K562 (cell line): ENCODE measurements around the gene NCOA4. TPM values are rescaled to one million over a fixed set of nuclear protein-coding genes. Genes with fewer than 3 reads are reported as not detected.

Experiments used
- CHAMP1 ChIP-seq: fragments of 450-650 bp; IDR thresholded peaks from 2 replicates; pipeline ENCODE4 v1.6.1; 2016; ENCODE audit warnings: mild to moderate bottlenecking
- CREM ChIP-seq: IDR thresholded peaks from 2 replicates; pipeline ENCODE4 v1.6.1; 2014; ENCODE audit warnings: antibody characterized with exemption, low read depth
- CXXC5 ChIP-seq: fragments of 250-450 bp; sonication (Bioruptor Pico); IDR thresholded peaks from 2 replicates; pipeline ENCODE4 v1.8.0; 2022; ENCODE audit warnings: inconsistent platforms, mild to moderate bottlenecking, moderate library complexity
- GATA2 ChIP-seq: sonication (generic); formaldehyde crosslinking; IDR thresholded peaks from 2 replicates; pipeline ENCODE4 v1.4.0; 2020; ENCODE audit warnings: mild to moderate bottlenecking, missing genetic modification reagents
- GTF2E2 ChIP-seq: fragments of 200-800 bp; sonication (Bioruptor generic); IDR thresholded peaks from 2 replicates; pipeline ENCODE4 v1.6.1; 2016; ENCODE audit warnings: missing genetic modification characterization, missing compliant biosample characterization
- JUND ChIP-seq, 2 experiments: IDR thresholded peaks; 2 replicates in 1 of 2; 3 replicates in 1 of 2; pipeline ENCODE4 v1.6.1; 2011; ENCODE audit warnings: borderline replicate concordance in 2 of 2, low read depth in 2 of 2, low read length in 2 of 2, improper control_type of control experiment in 1 of 2, missing biosample characterization in 1 of 2, missing genetic modification characterization in 1 of 2, missing genetic modification reagents in 1 of 2
- KDM2B ChIP-seq: fragments of 250-450 bp; sonication (Bioruptor Pico); IDR thresholded peaks from 2 replicates; pipeline ENCODE4 v1.8.0; 2021; ENCODE audit warnings: mild to moderate bottlenecking, moderate library complexity
- MEIS2 ChIP-seq: fragments of 450-650 bp; IDR thresholded peaks from 2 replicates; pipeline ENCODE4 v1.6.1; 2014; ENCODE audit warnings: mild to moderate bottlenecking; ENCODE audit not compliant: partially characterized antibody
- NFATC3 ChIP-seq: fragments of 450-650 bp; IDR thresholded peaks from 2 replicates; pipeline ENCODE4 v1.6.1; 2017; ENCODE audit warnings: mild to moderate bottlenecking
- PHB2 ChIP-seq: fragments of 450-650 bp; IDR thresholded peaks from 2 replicates; pipeline ENCODE4 v1.6.1; 2017; ENCODE audit warnings: low read depth
- PRPF4 ChIP-seq: fragments of 200-400 bp; formaldehyde crosslinking; IDR thresholded peaks from one replicate; pipeline ENCODE4 v1.6.1; 2017; ENCODE audit warnings: low read length, low read depth, mild to moderate bottlenecking; ENCODE audit not compliant: insufficient read depth, poor library complexity, severe bottlenecking
- SMAD1 ChIP-seq: fragments of 150-350 bp; IDR thresholded peaks from 2 replicates; pipeline ENCODE4 v1.6.1; 2014; ENCODE audit warnings: low read length, low read depth; ENCODE audit not compliant: partially characterized antibody
- STAT5A ChIP-seq: IDR thresholded peaks from 2 replicates; pipeline ENCODE4 v1.6.1; 2012; ENCODE audit warnings: low read length, inconsistent platforms, borderline replicate concordance
- TAF7 ChIP-seq: fragments of 450-650 bp; IDR thresholded peaks from 2 replicates; pipeline ENCODE4 v1.6.1; 2016; ENCODE audit warnings: missing genetic modification characterization, missing compliant biosample characterization
- ZNF134 ChIP-seq: fragments of 250-450 bp; sonication (Bioruptor Pico); conservative IDR thresholded peaks from 2 replicates; pipeline ENCODE4 v1.4.0; 2020
- ZNF239 ChIP-seq: fragments of 250-450 bp; sonication (Bioruptor Pico); IDR thresholded peaks from 2 replicates; pipeline ENCODE4 v1.4.0; 2020; ENCODE audit warnings: mild to moderate bottlenecking
- ZNF398 ChIP-seq: fragments of 250-450 bp; sonication (Bioruptor Pico); IDR thresholded peaks from 2 replicates; pipeline ENCODE4 v1.8.0; 2021; ENCODE audit warnings: moderate library complexity, mild to moderate bottlenecking, inconsistent platforms
- ZNF57 ChIP-seq: fragments of 450-650 bp; formaldehyde crosslinking; IDR thresholded peaks from 2 replicates; pipeline ENCODE4 v1.4.0; 2020; ENCODE audit warnings: mild to moderate bottlenecking, moderate library complexity
- ZNF589 ChIP-seq: fragments of 200-800 bp; sonication (Bioruptor generic); IDR thresholded peaks from 2 replicates; pipeline ENCODE4 v1.6.1; 2016; ENCODE audit warnings: low read depth, missing genetic modification characterization, missing compliant biosample characterization
- ZNF766 ChIP-seq: fragments of 200-800 bp; sonication (Bioruptor generic); conservative IDR thresholded peaks from 2 replicates; pipeline ENCODE4 v1.6.1; 2016; ENCODE audit warnings: missing genetic modification characterization, missing compliant biosample characterization
- polyA plus RNA-seq, 8 experiments: library from polyadenylated mRNA; depleted of rRNA in 4 of 8; stranded (reverse) in 5 of 8; unstranded in 3 of 8; fragments of >200 nt; fragmentation: Nextera tagmentation in 2 of 8; fragmentation: Illumina TruSeq in 1 of 8; extraction: Ambion mirVana in 2 of 8; extraction: Trizol in 1 of 8; gene quantifications; 2 replicates each; pipeline versions ENCODE4 v1.2.1 to v1.2.3, GENCODE V29; 2011 to 2014; ENCODE audit warnings: inconsistent platforms in 1 of 8, missing spikeins in 1 of 8
- total RNA-seq, 7 experiments: library from RNA; depleted of rRNA in 6 of 7; stranded (reverse); fragments of >200 nt in 6 of 7; fragmentation: Illumina TruSeq in 2 of 7; extraction: Trizol in 2 of 7; gene quantifications; 2 replicates each; pipeline versions ENCODE4 v1.2.1 to v1.2.3, GENCODE V29; 2011 to 2021; ENCODE audit warnings: low replicate concordance in 1 of 7
- TF ChIP-seq, protein P1 (sequence below), 2 experiments: fragments of 450-650 bp in 1 of 2; sonication (generic) in 1 of 2; formaldehyde crosslinking; conservative IDR thresholded peaks; 2 replicates each; pipeline versions ENCODE4 v1.4.0 to v1.8.1; 2020 to 2022; ENCODE audit warnings: mild to moderate bottlenecking in 1 of 2, missing genetic modification reagents in 1 of 2
- TF ChIP-seq, protein P2 (sequence below): fragments of 450-650 bp; conservative IDR thresholded peaks from 2 replicates; pipeline ENCODE4 v1.6.1; 2016; ENCODE audit warnings: missing genetic modification characterization, low read depth, mild to moderate bottlenecking, missing compliant biosample characterization, moderate library complexity
- TF ChIP-seq, protein P3 (sequence below): fragments of 450-650 bp; formaldehyde crosslinking; IDR thresholded peaks from 2 replicates; pipeline ENCODE4 v1.4.0; 2020; ENCODE audit warnings: mild to moderate bottlenecking

Gene NCOA4
- total and polyA plus RNA-seq, 9 of the 15 experiments (the other 6 are each of a cell fraction or from before 2014, with no cell fraction given) = 89.8 to 283 (median 181) TPM

DNA sequence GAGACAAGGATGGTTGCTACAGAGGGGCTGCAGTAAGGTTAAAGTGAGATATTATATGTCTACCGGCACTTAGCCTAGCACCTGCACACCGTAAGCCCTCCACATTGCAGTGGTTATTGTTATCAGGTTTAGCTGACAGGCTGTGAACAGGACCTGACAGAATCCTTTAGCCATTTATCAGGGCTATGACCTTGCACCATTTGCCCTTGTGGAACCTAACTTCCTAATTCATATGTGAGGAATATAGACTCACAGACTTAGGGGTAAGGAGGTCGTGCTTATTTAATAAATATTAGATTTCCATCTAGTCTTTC, 10.1 kb downstream of the NCOA4 start (continued):
- TF ChIP-seq, protein P1, sequence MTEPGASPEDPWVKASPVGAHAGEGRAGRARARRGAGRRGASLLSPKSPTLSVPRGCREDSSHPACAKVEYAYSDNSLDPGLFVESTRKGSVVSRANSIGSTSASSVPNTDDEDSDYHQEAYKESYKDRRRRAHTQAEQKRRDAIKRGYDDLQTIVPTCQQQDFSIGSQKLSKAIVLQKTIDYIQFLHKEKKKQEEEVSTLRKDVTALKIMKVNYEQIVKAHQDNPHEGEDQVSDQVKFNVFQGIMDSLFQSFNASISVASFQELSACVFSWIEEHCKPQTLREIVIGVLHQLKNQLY (CRISPR knock-in tag; conservative IDR thresholded peaks at IDR 0.05) = no peak
- TF ChIP-seq STAT5A = peak; percentile 65
- no peak for TF ChIP-seq CHAMP1
- peak; percentile 41; the same call in 1 of the 2 replicates for TF ChIP-seq JUND (IDR thresholded peaks at IDR 0.05; ENCODE audit: borderline replicate concordance, low read depth, low read length)
- TF ChIP-seq JUND (tag; IDR thresholded peaks at IDR 0.05; ENCODE audit: borderline replicate concordance, low read depth, low read length) = peak; percentile 32; the same call in 2 of the 3 replicates
- TF ChIP-seq NFATC3 = no peak
- no peak for TF ChIP-seq PRPF4
- TF ChIP-seq PHB2 = no peak
- TF ChIP-seq ZNF766 (CRISPR knock-in tag) = no peak
- TF ChIP-seq, protein P2, sequence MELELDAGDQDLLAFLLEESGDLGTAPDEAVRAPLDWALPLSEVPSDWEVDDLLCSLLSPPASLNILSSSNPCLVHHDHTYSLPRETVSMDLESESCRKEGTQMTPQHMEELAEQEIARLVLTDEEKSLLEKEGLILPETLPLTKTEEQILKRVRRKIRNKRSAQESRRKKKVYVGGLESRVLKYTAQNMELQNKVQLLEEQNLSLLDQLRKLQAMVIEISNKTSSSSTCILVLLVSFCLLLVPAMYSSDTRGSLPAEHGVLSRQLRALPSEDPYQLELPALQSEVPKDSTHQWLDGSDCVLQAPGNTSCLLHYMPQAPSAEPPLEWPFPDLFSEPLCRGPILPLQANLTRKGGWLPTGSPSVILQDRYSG = no peak
- no peak for TF ChIP-seq ZNF239
- peak; percentile 4; the same call in 1 of the 2 replicates for TF ChIP-seq CXXC5
- no peak for TF ChIP-seq TAF7 (tag)
- TF ChIP-seq ZNF134 (CRISPR knock-in tag) = no peak
- TF ChIP-seq MEIS2 = peak; percentile 96
- TF ChIP-seq, protein P3, sequence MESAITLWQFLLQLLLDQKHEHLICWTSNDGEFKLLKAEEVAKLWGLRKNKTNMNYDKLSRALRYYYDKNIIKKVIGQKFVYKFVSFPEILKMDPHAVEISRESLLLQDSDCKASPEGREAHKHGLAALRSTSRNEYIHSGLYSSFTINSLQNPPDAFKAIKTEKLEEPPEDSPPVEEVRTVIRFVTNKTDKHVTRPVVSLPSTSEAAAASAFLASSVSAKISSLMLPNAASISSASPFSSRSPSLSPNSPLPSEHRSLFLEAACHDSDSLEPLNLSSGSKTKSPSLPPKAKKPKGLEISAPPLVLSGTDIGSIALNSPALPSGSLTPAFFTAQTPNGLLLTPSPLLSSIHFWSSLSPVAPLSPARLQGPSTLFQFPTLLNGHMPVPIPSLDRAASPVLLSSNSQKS (CRISPR knock-in tag) = no peak
- peak; percentile 14; the same call in 1 of the 2 replicates for TF ChIP-seq CREM
- no peak for TF ChIP-seq ZNF57 (CRISPR knock-in tag)
- TF ChIP-seq ZNF589 (CRISPR knock-in tag) = no peak
- no peak for TF ChIP-seq KDM2B (CRISPR knock-in tag)
- TF ChIP-seq GTF2E2 (tag) = no peak
- TF ChIP-seq GATA2 (CRISPR knock-in tag) = no peak
- TF ChIP-seq ZNF398 = no peak
- TF ChIP-seq SMAD1 = no peak
